IPS DF 6.9 (cell line): ENCODE results near the gene NADK2.
A peak's percentile ranks its signal among the peaks of the same experiment; 100 is the strongest.

Experiments used
- DNase-seq: peaks from one replicate; pipeline ENCODE4 v3.0.0-alpha.2; 2013; ENCODE audit warnings: low read depth, low spot score
- H3K27ac ChIP-seq: one replicate; pipeline ENCODE4 v1.5.1; 2013; ENCODE audit warnings: low read length, control low read depth
- H3K27me3 ChIP-seq: 2 replicates; pipeline ENCODE4 v1.6.1; 2013; ENCODE audit warnings: mild to moderate bottlenecking, low read length; ENCODE audit not compliant: control insufficient read depth, insufficient read depth
- H3K36me3 ChIP-seq: 2 replicates; pipeline ENCODE4 v1.6.1; 2013; ENCODE audit warnings: low read length; ENCODE audit not compliant: control insufficient read depth, insufficient read depth
- H3K4me1 ChIP-seq: 2 replicates; pipeline ENCODE4 v1.6.1; 2013; ENCODE audit warnings: low read length; ENCODE audit not compliant: control insufficient read depth, insufficient read depth
- H3K4me3 ChIP-seq: 2 replicates; pipeline ENCODE4 v1.5.1; 2013; ENCODE audit warnings: mild to moderate bottlenecking, low read length
- H3K9me3 ChIP-seq: 2 replicates; pipeline ENCODE4 v1.6.1; 2013; ENCODE audit warnings: low read length, inconsistent platforms; ENCODE audit not compliant: control insufficient read depth, insufficient read depth
- WGBS: extraction: QIAGEN DNeasy Blood & Tissue Kit; methylation state at CpG from one replicate; pipeline ENCODE4 v1.1.7; 2013; ENCODE audit warnings: mixed read lengths, missing lambda C conversion rate; ENCODE audit not compliant: insufficient read length, insufficient coverage; 5-methylcytosine and 5-hydroxymethylcytosine counted together

The NADK2 gene

GRCh38 chr5:36246036-36246800, 4.5 kb upstream of the NADK2 start:
- no peak for DNase-seq
- Histone ChIP-seq H3K27ac (no peak overlapping the region), H3K4me1 (peaks cover 2% of the 10 kb centered on the region; the same call in 1 of the 2 replicates), H3K27me3 (no peaks in the 10 kb centered on the region), H3K36me3 (no peaks in the 10 kb centered on the region), H3K4me3 (no peak overlapping the region), H3K9me3 (no peaks in the 10 kb centered on the region)
- no CpG with 5 or more reads among the region's 10 CpGs for WGBS

- DNase-seq: no peak
- Histone ChIP-seq H3K4me1 (peaks cover 2% of the 10 kb centered on the region; the same call in 1 of the 2 replicates), H3K36me3 (no peaks in the 10 kb centered on the region), H3K27ac (no peak overlapping the region), H3K27me3 (no peaks in the 10 kb centered on the region), H3K9me3 (no peaks in the 10 kb centered on the region), H3K4me3 (no peak overlapping the region)
- no CpG with 5 or more reads among the region's 3 CpGs for WGBS
These were observed 2.4 kb upstream of the NADK2 start for GRCh38 chr5:36244076-36244475.

GRCh38 chr5:36243653-36244052, 1.9 kb upstream of the NADK2 start:
- Histone ChIP-seq H3K27ac (no peak overlapping the region), H3K9me3 (no peaks in the 10 kb centered on the region), H3K27me3 (no peaks in the 10 kb centered on the region), H3K36me3 (no peaks in the 10 kb centered on the region), H3K4me3 (no peak overlapping the region), H3K4me1 (peaks cover 2% of the 10 kb centered on the region; the same call in 1 of the 2 replicates)
- DNase-seq: no peak
- WGBS: no CpG with 5 or more reads among the region's 1 CpG

- no peak for DNase-seq
- no peak overlapping the region for H3K27ac ChIP-seq
- no peaks in the 10 kb centered on the region for H3K9me3 ChIP-seq
- H3K27me3 ChIP-seq: no peaks in the 10 kb centered on the region
- H3K36me3 ChIP-seq: no peaks in the 10 kb centered on the region
- no CpG with 5 or more reads among the region's 24 CpGs for WGBS
- peaks cover 2% of the 10 kb centered on the region; the same call in 1 of the 2 replicates for H3K4me1 ChIP-seq
- H3K4me3 ChIP-seq: peak overlapping the region; percentile 14; the same call in 1 of the 2 replicates
These were observed 1.1 kb upstream of the NADK2 start for GRCh38 chr5:36242534-36243485.

- Histone ChIP-seq H3K36me3 (no peaks in the 10 kb centered on the region), H3K4me3 (peak overlapping the region; percentile 99), H3K4me1 (peaks cover 2% of the 10 kb centered on the region; the same call in 1 of the 2 replicates), H3K9me3 (no peaks in the 10 kb centered on the region), H3K27me3 (no peaks in the 10 kb centered on the region), H3K27ac (no peak overlapping the region)
- no peak for DNase-seq
- no CpG with 5 or more reads among the region's 61 CpGs for WGBS
These were observed 720 bp downstream of the NADK2 start for GRCh38 chr5:36240779-36241630.

- no peak overlapping the region for H3K4me3 ChIP-seq
- DNase-seq: no peak
- no peaks in the 10 kb centered on the region for H3K9me3 ChIP-seq
- H3K36me3 ChIP-seq: no peaks in the 10 kb centered on the region
- H3K4me1 ChIP-seq: peaks cover 2% of the 10 kb centered on the region; the same call in 1 of the 2 replicates
- H3K27me3 ChIP-seq: no peaks in the 10 kb centered on the region
- no peak overlapping the region for H3K27ac ChIP-seq
- WGBS: no CpG with 5 or more reads among the region's 4 CpGs
These were observed 2.1 kb downstream of the NADK2 start for GRCh38 chr5:36239370-36240293.

GRCh38 chr5:36238502-36239295, 3.0 kb downstream of the NADK2 start:
- H3K27me3 ChIP-seq: no peaks in the 10 kb centered on the region
- H3K27ac ChIP-seq: no peak overlapping the region
- H3K36me3 ChIP-seq: no peaks in the 10 kb centered on the region
- no CpG with 5 or more reads among the region's 2 CpGs for WGBS
- H3K9me3 ChIP-seq: no peaks in the 10 kb centered on the region
- no peak for DNase-seq
- no peak overlapping the region for H3K4me3 ChIP-seq
- H3K4me1 ChIP-seq: peaks cover 2% of the 10 kb centered on the region; the same call in 1 of the 2 replicates

- no peaks in the 10 kb centered on the region for H3K9me3 ChIP-seq
- H3K27ac ChIP-seq: no peak overlapping the region
- H3K4me1 ChIP-seq: peaks cover 2% of the 10 kb centered on the region; the same call in 1 of the 2 replicates
- no peaks in the 10 kb centered on the region for H3K27me3 ChIP-seq
- no CpG with 5 or more reads among the region's 2 CpGs for WGBS
- no peak for DNase-seq
- no peaks in the 10 kb centered on the region for H3K36me3 ChIP-seq
- H3K4me3 ChIP-seq: no peak overlapping the region
These were observed 4.0 kb downstream of the NADK2 start for GRCh38 chr5:36237751-36238150.

GRCh38 chr5:36236801-36237200, 4.9 kb downstream of the NADK2 start:
- no peaks in the 10 kb centered on the region for H3K9me3 ChIP-seq
- no peak for DNase-seq
- H3K4me3 ChIP-seq: no peak overlapping the region
- no peak overlapping the region for H3K27ac ChIP-seq
- no peaks in the 10 kb centered on the region for H3K4me1 ChIP-seq
- no peaks in the 10 kb centered on the region for H3K36me3 ChIP-seq
- no peaks in the 10 kb centered on the region for H3K27me3 ChIP-seq
